Mucosa of stomach (tissue), 1 donor: ENCODE data around the gene PIGT.

ENCODE experiments used
- H3K27me3 ChIP-seq: one replicate; pipeline ENCODE4 v1.7.0; 2013; ENCODE audit warnings: mild to moderate bottlenecking, low read length; ENCODE audit not compliant: control insufficient read depth, insufficient read depth
- H3K36me3 ChIP-seq: one replicate; pipeline ENCODE4 v1.7.0; 2013; ENCODE audit warnings: low read length; ENCODE audit not compliant: control insufficient read depth, insufficient read depth
- H3K4me1 ChIP-seq: one replicate; pipeline ENCODE4 v1.7.0; 2013; ENCODE audit warnings: mild to moderate bottlenecking, low read length; ENCODE audit not compliant: control insufficient read depth, insufficient read depth
- H3K4me3 ChIP-seq: one replicate; pipeline ENCODE4 v1.7.0; 2013; ENCODE audit warnings: low read length
- H3K9ac ChIP-seq: one replicate; pipeline ENCODE4 v1.7.0; 2013; ENCODE audit warnings: mild to moderate bottlenecking, low read length, moderate library complexity
- H3K9me3 ChIP-seq: one replicate; pipeline ENCODE4 v1.7.0; 2013; ENCODE audit warnings: mild to moderate bottlenecking, low read length, moderate library complexity; ENCODE audit not compliant: control insufficient read depth
- donor health status: Pancreatic carcinoma.

The PIGT gene

DNA sequence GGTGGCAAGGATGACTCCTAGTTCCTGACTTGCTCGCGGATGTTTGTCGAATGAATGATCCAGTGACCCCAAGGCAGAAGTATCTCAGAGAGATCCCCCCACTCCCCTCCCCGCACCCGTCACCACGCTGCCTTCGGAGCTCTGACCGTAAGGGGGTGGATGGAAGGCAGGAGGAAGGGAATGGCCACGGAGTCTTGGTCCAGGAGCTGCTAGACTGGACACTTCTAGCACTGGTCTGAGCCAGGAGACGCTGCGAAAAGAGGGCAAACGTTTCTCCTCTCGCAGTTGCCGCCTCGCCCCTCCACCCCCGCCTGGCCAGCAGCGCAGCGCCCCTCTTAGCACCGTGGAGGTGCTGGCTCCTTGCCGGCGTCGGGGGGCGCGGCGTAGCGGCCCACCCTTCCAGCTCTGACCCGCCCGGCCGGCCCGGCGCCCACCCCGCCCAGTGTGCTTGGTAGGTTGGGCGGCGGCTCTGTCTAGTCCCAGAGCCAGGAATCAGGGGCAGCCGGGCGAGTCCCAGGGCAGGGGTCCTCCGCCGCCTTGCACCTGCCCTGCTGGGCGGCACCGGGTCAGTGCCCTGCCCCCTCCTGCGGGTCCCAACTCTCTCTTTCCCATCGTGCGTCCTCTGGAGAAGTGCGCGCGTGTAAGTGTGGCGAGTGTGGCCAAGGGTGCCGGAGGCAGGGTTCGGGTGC lies 10.2 kb upstream of the PIGT start:
- peak overlapping the region; percentile 80 for H3K4me3 ChIP-seq
- peaks cover 4% of the 10 kb centered on the region for H3K36me3 ChIP-seq
- H3K9me3 ChIP-seq: no peaks in the 10 kb centered on the region
- H3K27me3 ChIP-seq: no peaks in the 10 kb centered on the region
- peaks cover 8% of the 10 kb centered on the region for H3K4me1 ChIP-seq
- peak overlapping the region; percentile 99 for H3K9ac ChIP-seq

DNA sequence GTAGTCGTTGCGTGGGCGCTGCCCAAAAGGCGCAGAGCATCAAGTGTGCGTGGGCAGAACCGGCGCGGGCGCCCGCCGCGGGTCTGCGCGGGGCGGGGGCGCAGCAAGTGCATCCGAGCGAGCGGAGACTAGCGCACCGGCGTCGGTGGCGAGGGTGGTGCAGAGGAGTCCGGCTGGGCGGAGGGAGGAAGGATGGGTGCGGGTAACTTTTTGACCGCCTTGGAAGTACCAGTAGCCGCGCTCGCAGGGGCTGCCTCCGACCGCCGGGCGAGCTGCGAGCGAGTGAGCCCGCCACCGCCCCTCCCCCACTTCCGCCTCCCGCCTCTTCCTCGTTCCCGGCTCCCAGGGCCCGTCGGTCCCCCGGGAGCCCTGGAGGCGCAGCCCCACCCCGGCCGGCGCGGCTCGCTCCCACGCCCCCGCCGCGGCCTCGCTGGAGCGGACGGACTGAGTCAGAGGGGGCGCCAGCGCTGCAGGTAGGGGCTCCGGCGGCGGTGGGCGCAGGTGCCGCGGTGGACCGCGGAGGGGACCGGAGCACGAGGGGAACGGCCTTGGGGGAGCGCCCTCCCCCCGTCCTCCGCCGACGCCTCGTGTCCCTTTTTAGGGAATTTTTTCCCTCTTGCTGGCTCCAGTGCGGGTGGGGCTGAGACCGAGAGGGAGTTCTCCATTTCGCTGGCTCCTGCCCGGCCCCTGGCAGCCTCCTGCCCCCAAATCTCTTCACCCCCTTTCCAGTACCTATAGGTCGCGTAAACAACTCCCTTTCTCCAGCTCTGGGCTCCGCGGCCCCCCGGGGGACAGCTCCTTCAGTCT lies 9.5 kb upstream of the PIGT start:
- Histone ChIP-seq H3K9me3 (no peaks in the 10 kb centered on the region), H3K36me3 (peaks cover 4% of the 10 kb centered on the region), H3K4me3 (peak overlapping the region; percentile 80), H3K9ac (peak overlapping the region; percentile 99), H3K4me1 (peaks cover 8% of the 10 kb centered on the region), H3K27me3 (no peaks in the 10 kb centered on the region)

DNA sequence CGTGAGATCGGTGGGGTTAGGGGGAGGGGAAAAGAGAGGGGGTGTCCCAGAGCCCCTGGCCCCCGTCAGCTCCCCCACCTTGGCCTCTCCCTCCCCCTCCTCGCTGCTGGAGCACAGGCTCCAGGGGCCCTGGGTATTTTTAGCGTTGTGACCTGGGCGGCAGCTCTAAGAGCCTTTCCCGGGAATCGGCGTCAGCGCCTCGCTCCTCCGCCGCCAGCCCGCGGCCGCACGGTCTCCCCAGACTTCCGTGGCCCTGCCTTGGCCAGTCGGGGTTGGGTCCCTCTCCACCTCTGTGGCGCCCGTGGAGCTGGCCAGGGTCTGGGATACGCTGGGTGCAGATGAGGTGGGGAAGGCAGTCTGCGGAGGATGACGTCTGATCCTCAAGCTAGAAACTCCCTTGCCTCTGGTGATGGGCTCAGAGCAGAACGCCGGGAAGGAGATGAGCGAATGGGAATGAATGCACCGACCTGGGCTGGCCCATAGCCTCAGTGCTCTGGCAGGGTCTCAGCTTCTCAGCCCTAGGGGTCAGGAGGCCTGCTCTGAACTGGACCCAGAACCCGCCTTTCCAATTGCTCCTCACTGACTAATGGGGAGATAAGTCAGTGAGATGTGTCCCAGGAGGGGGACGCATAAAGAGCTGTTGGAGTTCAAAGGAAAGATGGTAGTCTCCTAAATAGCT lies 8.7 kb upstream of the PIGT start:
- peaks cover 4% of the 10 kb centered on the region for H3K36me3 ChIP-seq
- peak overlapping the region; percentile 80 for H3K4me3 ChIP-seq
- H3K9ac ChIP-seq: peak overlapping the region; percentile 99
- H3K4me1 ChIP-seq: peaks cover 8% of the 10 kb centered on the region
- no peaks in the 10 kb centered on the region for H3K9me3 ChIP-seq
- H3K27me3 ChIP-seq: no peaks in the 10 kb centered on the region

DNA sequence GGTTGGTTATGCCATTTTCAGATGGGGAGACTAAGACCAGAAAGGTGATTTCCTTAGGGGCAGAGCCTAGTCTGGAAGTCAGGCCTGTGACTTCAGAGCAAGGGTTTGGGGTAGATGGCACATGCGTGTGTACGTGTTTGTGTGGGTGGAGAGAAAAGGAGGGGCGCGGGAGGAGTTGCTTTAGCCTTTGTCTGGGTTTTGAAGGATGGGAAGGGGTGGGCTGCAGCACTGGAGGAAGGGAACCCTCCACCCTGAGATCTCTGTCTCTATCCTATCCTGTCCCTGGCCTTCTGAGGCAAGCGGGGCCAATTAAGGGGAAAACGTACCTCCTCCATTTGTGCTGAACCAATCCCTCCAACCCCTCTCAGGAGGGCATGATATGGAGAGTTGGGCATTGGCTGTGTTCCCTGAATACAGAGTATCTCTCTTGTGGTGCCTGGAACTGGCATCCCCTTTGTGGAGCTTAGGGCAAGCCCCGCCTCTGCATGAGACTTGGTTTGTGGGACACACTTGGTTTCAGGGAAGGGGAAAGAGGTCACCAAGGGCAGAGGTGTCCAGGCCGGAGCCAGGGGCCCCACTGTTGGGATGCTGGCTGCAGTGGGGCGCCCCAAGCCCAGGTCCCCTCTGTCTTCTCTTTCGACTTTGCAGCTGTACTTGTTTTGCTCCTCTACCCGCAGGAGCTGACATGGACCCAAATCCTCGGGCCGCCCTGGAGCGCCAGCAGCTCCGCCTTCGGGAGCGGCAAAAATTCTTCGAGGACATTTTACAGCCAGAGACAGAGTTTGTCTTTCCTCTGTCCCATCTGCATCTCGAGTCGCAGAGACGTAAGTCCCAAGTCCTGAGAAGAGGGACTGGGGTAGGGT lies 7.9 kb upstream of the PIGT start, which contains the start of gene DBNDD2:
TSS of gene DBNDD2 (plus strand) at position 507 of the 863 bp plus-strand sequence. CDS start at position 686, 179 bp downstream.
- no peaks in the 10 kb centered on the region for H3K9me3 ChIP-seq
- peaks cover 4% of the 10 kb centered on the region for H3K36me3 ChIP-seq
- peak within 1 kb of the TSS; percentile 99 for H3K9ac ChIP-seq
- H3K27me3 ChIP-seq: no peaks in the 10 kb centered on the region
- H3K4me1 ChIP-seq: peaks cover 8% of the 10 kb centered on the region
- peak within 1 kb of the TSS; percentile 80 for H3K4me3 ChIP-seq

DNA sequence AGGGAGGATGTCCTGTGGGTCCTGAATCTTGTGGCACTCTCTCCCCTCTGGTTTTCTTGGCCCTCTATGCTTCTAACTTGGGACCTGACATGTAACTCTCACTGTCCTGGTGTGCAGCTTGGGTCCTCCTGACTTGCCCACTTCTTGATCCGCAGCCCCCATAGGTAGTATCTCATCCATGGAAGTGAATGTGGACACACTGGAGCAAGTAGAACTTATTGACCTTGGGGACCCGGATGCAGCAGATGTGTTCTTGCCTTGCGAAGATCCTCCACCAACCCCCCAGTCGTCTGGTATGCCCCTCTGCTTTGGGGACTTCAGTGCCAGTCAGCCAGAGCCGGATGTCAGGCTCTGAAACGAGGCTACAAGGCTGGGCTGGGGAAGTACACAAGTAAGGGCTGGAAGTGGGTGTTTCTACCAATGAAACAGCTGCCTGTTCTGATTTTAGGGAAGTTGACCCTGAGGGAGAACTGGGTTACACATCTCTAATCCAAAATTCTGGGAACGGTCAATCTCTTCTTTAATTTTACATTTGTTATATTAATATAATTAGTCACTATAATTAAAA lies 7.2 kb upstream of the PIGT start:
- Histone ChIP-seq H3K9me3 (no peaks in the 10 kb centered on the region), H3K27me3 (no peaks in the 10 kb centered on the region), H3K4me1 (peaks cover 8% of the 10 kb centered on the region), H3K36me3 (peaks cover 4% of the 10 kb centered on the region), H3K4me3 (no peak overlapping the region), H3K9ac (no peak overlapping the region)

DNA sequence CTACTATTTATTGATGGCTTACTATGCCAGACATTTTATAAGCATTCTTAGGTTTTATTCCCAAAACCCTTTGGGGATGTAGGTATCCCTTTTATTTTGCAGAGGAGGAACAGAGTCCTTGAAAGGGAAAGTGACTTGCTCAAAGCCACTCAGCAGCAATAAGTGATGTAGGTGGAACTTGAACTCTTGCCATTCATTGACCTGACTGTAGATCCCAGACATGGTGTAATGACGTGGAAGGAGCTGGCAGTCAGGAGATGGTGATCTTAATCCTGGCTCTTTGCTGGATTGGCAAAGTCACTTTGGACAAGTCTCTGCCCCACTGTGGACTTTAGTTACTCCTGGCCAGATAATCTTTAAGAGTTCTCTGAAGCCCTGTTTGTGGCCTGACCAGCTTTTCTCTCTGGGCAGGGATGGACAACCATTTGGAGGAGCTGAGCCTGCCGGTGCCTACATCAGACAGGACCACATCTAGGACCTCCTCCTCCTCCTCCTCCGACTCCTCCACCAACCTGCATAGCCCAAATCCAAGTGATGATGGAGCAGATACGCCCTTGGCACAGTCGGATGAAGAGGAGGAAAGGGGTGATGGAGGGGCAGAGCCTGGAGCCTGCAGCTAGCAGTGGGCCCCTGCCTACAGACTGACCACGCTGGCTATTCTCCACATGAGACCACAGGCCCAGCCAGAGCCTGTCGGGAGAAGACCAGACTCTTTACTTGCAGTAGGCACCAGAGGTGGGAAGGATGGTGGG lies 6.2 kb upstream of the PIGT start:
- Histone ChIP-seq H3K36me3 (peaks cover 4% of the 10 kb centered on the region), H3K9ac (no peak overlapping the region), H3K27me3 (no peaks in the 10 kb centered on the region), H3K4me3 (no peak overlapping the region), H3K9me3 (no peaks in the 10 kb centered on the region), H3K4me1 (peaks cover 8% of the 10 kb centered on the region)

DNA sequence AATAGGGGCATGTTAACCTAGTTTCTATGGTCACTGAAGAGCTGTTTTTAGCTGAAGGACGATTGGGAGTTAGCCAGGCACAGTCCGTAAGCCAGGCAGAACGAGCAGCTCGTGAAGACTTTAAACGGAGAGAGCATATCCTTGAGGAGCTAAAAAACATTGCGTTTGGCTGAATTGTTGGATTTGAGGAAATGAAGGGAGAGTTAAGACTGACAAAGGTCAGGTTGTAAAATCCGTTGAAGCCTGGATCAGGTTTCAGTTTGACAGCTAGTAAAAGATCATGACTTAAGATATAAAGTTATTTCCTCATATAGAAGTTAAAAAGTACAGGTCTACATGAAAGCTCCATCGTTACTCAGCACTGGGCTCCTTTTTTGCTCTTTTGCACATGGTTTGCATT lies 5.1 kb upstream of the PIGT start:
- H3K27me3 ChIP-seq: no peaks in the 10 kb centered on the region
- no peaks in the 10 kb centered on the region for H3K9me3 ChIP-seq
- H3K4me1 ChIP-seq: peaks cover 8% of the 10 kb centered on the region
- H3K9ac ChIP-seq: no peak overlapping the region
- no peak overlapping the region for H3K4me3 ChIP-seq
- peaks cover 4% of the 10 kb centered on the region for H3K36me3 ChIP-seq

DNA sequence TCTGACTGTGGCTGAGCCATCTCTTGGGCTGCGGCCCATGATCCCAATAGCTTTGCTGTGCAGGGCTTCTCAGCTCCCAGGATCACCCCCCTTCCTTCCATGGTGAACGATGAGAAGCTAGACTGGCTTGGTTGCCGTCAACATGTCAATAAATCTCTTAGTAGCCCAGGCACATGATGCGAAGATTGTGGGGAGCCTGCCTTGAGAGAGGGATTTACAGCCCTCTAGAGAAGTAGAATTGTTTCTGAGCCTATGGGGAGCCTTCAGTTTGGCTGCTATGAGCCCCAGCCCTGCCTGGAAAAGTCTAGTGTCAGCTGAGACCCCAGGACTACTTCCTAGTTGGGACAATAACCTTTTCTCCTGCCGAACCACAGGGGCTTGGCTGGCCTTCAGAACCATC lies 3.3 kb upstream of the PIGT start:
- Histone ChIP-seq H3K36me3 (peaks cover 4% of the 10 kb centered on the region), H3K9ac (no peak overlapping the region), H3K4me3 (no peak overlapping the region), H3K4me1 (peaks cover 15% of the 10 kb centered on the region), H3K9me3 (no peaks in the 10 kb centered on the region), H3K27me3 (no peaks in the 10 kb centered on the region)

DNA sequence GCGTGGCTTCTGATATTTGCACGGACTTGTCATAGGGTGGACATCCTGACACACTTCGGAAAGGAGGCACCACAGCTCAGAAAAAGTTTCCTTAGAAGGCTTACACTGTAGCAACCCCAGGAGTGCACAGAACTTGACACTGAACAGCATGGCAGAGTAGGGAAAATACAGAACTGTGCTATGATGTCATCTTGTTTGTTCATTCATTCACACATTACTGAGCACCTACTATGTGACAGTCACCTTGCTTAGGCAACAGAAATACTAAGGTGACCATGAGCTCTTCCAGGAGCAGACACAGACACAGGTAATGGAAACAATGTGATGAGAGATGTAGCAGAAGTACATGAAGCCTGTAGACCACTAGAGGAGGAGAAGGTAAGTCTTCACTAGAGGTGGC lies 2.5 kb upstream of the PIGT start:
- H3K4me1 ChIP-seq: peaks cover 18% of the 10 kb centered on the region
- H3K36me3 ChIP-seq: peaks cover 4% of the 10 kb centered on the region
- H3K9me3 ChIP-seq: no peaks in the 10 kb centered on the region
- H3K4me3 ChIP-seq: no peak overlapping the region
- no peaks in the 10 kb centered on the region for H3K27me3 ChIP-seq
- H3K9ac ChIP-seq: no peak overlapping the region

DNA sequence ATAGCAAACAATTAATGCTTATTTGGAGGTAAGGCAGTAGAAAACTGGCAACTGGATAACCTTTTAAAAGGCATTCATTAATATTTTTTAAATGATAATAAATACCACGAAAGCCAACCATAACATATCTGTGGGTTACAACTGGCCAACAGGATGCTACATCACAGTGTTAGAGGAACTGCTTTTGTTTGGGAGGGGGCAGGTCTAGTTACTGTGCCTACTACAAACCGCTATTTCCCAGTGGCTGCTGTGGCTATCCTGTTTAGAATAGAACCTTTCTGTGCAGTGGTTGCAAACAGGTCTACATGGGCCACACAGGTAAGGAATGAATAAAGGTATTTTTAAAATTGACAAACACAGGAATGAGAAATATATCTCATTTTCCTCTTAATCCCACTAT lies 976 bp downstream of the PIGT start:
- H3K9ac ChIP-seq: peak overlapping the region; percentile 88
- H3K36me3 ChIP-seq: peaks cover 12% of the 10 kb centered on the region
- no peaks in the 10 kb centered on the region for H3K9me3 ChIP-seq
- peaks cover 40% of the 10 kb centered on the region for H3K4me1 ChIP-seq
- peak overlapping the region; percentile 85 for H3K4me3 ChIP-seq
- no peaks in the 10 kb centered on the region for H3K27me3 ChIP-seq
